GM04504 (cell line): ENCODE data around the gene GYPC.
A peak's percentile ranks its signal among the peaks of the same experiment; 100 is the strongest.
"Not testable (repeated sequence)": the region's sequence is repeated elsewhere in the genome, so short reads cannot be mapped to it uniquely, and the experiment has no call there.

ENCODE experiments used
- DNase-seq: peaks from one replicate; pipeline ENCODE4 v3.0.0-alpha.2; 2012; ENCODE audit warnings: low read depth

The GYPC gene, protein sequence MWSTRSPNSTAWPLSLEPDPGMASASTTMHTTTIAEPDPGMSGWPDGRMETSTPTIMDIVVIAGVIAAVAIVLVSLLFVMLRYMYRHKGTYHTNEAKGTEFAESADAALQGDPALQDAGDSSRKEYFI

DNA sequence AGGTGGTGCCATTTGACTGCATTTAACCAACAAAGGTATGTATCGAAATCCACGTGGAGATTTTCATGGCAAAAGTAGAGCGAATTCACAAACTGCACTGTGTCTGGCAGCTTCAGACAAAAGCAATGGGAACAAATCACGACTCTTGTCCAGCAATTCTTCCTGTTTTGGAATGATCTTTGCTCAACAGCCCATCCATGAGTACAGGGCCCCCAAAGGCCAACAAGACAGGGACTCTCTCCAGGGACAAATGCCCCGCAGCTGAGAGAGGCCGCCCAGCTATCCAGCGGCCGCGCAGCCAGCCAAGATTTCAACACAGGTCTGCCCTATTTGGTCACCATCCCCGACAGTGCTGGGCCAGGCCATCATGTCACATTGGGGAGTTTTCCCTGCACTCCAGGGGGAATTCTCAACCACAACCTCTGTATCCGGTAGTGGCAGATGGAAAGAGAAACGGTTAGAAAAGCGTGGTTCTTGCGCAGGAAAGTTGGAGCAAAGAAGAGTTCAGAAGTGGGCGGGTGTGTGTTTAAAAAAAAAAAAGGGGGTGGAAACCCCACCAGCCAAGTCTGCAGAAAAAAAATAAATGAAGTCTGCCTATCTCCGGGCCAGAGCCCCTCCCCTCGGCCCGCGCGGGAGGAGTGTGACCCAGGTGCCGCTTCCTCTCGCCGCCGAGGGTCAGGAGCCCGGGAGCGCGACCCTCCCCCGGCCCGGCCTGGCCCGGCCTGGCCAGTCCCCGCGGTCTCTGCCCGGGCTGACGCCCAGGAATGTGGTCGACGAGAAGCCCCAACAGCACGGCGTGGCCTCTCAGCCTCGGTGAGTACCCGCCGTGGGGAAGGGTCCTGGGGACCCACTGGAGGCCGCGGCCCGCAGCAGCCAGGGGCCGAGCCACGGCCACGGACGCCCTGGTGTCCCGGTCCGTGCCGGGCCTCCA is at the start of gene GYPC:
Gene GYPC (plus strand): TSS at position 659 of the 931 bp plus-strand sequence. CDS start 106 bp downstream, at position 765.
- peak; percentile 56 for DNase-seq

DNA sequence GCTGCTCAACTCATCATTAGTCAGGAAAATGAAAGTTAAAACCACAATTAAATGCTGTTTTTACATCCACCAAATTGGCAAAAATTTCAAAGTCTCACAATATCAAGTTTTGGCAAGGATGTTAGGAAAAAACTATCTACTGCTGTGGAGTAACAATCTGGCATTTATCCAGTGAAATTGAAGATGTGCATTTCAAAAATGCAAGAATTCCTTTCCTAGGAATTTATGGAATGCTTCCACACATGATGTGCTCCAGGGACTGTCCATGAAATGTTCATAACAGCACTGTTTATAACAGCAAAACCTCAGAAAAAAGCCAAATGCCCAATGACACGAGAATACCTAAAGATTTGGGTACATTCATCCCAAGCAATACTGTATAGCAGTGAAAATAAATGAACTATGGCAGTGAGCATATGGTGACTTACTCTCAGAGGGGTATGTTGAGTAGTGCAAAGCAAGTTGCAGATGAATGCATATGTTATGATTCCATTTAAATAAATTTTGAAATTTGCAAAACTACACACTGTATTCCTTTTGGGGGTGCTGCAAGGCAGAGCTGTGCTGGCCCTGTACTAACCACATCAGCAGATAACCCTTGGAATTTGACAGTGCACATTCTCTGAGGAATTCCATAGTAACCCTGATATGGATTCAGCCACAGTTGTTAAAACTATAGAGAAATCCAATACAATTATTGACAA is 41.3 kb upstream of the GYPC start:
- peak; percentile 17 for DNase-seq

DNA sequence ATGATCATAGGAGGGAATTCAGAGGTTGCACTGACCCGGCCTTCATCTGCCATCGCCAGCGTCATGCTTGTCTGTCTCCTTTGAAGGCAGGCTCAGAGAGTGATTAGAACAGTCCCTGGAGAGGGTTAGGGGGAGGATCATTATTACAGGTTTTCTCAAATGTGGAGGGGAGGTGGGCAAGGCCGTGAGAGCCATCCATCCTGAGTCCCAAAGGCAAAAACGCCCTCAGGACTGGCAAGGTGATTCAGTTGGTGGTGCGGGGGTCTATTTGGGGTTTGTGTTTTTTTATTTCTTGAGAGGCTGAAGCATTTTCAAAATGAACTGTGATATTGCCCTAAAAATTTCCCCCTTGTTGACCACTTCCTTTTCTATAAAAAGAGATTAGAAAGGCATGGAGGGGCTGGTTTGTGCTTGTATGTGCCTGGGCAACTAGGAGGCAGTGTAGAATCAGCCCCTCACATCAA is 39.3 kb upstream of the GYPC start:
- DNase-seq = no peak

DNA sequence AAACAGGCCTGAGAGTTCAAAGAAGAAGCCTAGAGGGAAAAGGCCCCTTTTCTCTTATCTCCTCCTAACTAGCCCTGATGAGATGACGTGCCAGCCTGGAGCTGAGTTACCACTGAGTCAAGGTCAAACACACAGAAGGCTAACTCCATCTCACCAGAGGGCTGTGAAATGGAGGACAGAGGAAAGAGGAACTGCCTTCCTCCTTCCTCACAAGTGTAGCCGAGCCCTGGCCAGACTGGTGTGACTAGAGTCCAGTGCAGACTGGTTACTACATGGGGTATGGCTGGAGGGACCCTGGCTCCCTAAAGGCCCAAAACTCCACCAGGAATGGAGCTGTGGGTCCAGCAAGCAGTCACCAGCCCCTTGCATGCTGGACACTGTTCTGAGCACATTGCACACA is 35.7 kb upstream of the GYPC start:
- no peak for DNase-seq

DNA sequence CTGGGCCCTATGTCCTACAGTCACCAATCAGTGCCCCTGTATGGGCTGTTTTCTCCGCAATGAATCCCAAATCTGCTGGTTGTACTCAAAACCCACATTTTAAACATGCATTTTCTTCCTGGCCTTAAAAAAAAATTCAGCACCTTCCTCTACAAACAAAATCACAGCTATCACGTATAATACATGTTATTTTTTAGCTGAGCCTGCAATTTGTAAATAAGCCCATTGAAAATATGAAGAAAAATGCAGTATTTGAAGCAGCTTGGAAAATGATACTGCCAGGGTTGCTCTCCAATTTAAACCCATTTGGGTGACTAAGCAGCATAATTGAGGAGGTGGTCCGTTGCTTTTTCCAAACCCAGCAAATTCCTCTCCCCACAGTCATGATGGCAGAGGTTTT is 33.0 kb upstream of the GYPC start:
- no peak for DNase-seq

DNA sequence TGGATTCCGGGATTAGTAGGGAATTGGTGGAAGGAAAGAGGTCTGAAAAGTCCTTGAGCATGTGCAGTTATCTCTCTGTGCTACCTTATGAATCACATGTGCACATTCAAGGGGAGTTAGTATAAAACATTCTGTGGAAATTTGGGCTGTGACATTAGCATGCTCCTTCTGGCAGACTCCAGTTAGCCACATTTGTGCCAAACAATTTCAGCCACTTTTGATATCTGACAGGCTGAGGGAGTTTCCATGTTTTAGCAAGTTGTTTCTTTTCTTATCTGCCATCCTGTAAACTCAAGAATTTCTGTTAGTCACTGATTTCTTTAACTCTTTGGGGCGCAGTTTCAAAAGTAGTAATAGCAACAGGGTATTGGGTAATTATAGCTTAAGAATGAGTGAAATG is 28.3 kb upstream of the GYPC start:
- DNase-seq = no peak

DNA sequence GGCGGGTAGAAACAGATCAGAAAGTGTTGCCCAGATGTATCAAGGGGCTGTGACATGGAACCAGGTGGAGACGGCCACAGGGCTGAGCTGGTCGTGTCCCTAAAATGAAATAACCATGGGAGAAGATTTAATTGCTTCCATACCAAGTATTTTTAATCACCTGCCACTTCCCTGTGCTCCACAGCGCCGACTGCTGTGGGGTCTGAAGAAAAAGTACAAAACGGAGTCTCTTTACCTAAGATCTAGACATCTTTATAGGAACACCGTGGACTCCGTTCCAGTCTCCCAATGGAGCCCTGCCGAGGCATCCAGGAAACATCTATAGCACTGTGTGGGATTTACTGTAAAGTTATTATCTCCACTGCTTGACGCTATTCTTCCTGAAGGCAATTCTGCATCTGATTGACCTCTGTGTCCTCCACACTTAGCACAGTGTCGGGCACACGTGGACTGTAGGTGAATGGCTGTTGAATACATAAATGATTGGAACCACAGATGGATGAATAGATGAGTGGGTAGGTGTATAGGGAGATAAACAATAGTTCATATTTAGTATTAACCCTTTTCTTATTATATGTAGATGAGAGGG is 21.6 kb upstream of the GYPC start:
- DNase-seq = no peak

DNA sequence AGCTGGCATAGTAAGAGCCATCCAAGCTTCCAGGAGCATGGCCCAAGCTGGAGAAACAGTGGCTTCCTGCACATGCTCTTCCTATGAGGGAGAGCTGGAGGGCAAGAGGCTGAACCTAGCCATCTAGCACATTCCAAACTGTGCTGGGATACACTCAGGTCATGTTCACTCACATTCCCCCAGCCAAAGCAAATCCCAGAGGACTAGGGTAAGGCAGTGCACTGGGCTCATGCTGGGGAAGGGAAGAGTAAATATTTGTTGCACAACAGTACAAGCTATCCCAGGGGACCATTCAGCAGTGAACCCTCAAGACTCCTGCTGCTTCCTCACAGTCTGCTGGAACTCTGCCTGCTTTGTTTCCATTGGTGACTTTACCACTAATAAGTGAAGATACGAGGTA is 20.7 kb upstream of the GYPC start:
- DNase-seq = peak; percentile 16

DNA sequence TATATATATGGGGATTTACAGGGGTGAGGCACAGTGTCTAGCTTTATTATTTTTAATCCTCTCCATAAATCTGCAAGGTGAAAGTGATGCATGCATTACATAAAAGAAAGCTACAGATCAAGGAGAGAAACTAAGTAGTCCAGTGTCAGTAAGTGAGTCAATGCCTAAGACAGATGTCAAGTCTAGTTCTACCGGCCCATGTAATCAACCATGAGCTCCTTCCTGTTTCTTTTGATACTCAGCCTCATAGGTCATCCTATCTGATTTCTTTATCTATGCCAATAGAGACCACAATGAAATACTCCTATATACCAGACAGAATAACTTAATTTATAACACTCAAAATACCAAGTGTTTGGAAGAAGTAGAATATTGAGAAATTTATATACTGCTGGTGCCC is 20.2 kb upstream of the GYPC start:
- DNase-seq = no peak

DNA sequence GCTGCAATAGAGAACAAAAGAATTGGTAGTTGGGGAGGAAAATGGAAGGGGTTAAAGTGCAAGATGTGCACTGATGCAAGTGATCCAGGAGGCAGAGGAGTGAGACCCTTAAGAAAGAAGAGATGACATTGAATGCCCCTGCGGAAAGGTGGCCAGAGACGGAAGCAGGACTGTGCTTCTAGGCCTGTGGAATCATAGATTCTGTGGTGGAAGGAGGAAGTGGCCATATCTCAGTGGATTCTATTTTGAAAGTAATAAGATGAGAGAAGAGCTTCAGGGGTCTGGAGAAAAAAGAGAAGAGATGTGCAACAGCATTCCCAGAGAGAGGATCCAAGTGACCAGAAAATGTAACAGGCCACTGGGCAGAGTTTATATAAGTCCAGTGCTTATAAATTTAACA is 18.6 kb upstream of the GYPC start:
- no peak for DNase-seq

DNA sequence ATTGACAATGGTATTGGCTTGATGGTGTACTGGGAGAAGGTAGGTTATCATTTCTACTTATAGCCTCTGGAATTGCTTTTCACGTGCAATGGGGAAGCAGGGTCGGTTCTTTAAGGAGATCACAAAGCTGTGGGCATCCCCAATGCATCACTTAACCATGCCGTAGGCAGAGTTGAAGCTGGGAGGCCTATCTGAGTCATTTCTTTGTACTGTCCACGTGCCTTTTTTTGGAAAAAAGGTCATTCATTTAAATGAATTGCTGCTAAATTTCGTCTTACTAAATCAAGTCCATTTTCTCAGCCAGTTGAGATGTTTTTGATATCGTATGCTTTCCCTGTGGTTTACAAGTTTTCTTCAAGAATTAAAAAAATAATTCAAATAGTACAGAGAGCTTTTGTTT is 17.2 kb upstream of the GYPC start:
- no peak for DNase-seq

DNA sequence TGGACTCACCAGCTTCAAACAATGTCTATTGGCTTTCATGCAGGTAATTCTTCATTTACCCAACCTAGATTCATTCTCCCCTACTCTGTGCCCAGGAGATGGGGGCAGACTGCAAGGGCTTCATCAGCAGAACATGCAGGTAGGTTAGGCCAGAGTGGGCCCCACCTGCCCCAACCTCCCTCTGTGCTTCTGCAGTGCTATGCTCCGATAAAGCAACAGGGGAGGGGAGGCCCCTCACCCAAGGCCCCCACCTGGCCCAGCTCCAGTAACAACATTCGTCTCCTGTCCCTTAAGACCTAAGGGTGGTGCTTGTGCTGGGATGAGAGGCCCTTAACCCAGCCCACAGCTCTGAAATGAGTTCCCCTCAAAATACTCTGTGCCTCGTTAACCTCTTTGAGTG is 16.7 kb upstream of the GYPC start:
- DNase-seq = no peak

DNA sequence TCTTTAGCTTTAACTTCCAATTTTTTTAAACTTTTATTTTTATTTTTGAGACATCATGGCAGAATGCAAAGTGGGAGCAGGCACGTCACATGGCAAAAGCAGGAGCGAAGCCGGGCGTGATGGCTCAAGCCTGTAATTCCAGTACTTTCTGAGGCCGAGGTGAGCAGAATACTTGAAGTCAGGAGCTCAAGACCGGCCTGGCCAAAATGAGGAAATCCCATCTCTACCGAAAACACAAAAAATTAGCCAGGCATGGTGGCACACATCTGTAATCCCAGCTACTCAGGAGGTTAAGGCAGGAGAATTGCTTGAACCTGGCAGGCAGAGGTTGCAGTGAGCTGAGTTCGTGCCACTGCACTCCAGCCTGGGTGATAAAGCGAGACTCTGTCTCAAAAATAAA is 14.7 kb upstream of the GYPC start:
- DNase-seq = not testable (repeated sequence)

DNA sequence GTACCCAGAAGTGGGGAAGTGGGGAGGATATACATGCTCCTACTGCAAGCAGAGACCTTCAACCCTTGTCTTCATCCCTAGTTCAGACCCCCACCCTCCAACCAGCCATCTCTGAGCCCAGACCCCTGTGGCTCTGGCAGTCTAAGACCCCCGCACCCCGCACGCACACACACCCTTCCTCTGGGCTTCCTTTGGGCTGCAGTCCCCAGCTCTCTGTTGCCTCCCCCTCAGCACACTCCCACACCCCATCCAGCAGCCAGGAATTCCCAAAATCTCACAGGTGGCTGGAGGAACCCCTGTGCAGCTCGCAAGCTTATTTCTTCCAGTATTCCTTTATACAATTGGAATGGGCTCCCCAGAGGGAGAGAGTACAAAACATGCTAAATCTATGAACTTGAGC is 13.9 kb upstream of the GYPC start:
- DNase-seq = no peak

DNA sequence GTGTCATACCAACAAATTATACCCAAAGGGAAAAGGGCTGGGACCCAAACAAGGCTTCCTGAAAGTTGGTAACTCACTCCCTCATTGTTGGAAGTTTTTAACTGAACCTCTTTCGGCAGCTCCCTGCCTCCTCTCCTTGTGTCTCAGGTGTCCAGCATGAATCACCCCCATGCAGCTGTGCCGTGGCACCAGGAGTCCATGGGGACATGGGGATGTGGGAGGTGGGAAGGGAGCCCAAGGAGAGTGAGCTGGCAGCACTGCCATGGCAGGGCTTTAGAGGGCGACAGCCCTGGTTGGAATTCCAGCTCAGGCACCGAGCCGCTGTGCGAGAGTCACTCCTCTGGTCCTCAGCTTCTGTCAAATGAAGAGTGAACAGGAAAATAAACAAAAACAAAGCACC is 12.5 kb upstream of the GYPC start:
- DNase-seq = no peak

DNA sequence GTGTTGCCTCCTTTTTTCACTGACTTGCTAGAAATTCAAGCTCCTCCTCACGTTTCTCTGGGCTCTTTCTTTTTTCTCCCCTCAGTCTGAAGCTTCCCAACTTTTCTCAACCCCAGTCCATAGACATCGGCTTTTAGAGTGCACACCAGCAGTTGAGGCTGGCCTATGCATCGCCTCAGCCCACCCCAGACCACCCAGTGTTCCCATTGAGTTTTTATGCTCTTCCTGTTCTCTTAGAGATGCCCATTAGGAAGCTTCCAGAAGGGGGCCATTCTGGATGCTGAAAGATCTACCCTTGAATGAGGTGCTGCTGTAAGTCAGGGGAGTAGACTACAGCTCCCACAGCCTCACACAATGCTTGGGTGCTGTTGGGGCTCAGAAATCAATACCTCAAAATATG is 12.0 kb upstream of the GYPC start:
- DNase-seq = no peak

DNA sequence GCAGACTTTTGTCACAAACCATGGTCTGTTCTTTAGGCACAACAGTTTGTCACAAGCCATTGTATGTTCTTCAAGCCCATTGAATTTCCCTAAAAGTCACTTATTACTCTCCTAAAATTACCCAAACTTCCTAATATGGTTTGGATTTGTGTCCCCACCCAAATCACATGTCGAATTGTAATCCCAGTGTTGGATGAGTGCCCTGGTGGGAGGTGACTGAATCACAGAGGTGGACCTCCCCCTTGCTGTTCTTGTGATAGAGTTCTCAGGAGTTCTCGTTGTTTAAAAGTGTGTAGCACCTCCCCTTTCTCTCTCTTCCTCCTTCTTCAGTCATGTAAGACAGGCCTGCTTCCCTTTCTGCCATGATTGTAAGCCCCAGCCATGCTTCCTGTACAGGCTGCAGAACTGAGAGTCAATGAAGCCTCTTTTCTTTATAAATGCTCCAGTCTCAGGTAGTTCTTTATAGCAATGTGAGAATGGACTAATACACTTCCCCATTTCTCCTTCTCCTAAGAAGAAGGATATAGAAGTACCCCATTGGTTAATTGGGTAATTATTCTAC is 11.2 kb upstream of the GYPC start:
- no peak for DNase-seq

DNA sequence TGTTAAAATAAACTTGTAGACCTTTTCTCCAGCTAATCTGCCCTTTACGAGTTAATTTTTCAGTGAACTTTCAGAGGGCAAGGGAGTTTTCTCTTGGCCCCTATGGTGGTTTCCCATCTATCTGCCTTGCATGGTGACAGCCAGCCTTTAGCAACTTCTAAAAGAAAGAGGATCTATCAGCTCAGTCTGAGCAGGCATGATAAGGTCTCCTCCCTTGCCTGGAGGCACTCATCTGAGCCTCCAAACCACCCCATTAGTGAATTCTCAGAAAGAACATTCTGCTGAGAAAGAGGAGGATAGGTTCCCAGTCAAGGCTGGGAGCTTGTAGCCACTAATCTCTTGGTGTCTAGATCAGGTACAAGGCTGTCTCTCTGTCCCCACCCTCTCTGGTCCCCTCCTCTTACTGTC is 10.7 kb upstream of the GYPC start:
- DNase-seq = no peak

DNA sequence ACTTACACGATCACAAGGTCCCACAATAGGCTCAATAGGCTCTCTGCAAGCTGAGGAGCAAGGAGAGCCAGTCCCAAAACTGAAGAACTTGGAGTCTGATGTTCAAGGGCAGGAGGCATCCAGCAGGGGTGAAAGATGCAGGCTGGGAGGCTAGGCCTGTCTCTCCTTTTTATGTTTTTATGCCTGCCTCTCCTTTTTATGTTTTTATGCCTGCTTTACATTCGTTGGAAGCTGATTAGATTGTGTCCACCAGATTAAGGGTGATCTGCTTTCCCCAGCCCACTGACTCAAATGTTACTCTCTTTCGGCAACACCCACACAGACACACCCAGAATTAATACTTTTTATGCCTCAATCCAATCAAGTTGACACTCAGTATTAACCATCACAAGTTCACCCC is 9.9 kb upstream of the GYPC start:
- no peak for DNase-seq

DNA sequence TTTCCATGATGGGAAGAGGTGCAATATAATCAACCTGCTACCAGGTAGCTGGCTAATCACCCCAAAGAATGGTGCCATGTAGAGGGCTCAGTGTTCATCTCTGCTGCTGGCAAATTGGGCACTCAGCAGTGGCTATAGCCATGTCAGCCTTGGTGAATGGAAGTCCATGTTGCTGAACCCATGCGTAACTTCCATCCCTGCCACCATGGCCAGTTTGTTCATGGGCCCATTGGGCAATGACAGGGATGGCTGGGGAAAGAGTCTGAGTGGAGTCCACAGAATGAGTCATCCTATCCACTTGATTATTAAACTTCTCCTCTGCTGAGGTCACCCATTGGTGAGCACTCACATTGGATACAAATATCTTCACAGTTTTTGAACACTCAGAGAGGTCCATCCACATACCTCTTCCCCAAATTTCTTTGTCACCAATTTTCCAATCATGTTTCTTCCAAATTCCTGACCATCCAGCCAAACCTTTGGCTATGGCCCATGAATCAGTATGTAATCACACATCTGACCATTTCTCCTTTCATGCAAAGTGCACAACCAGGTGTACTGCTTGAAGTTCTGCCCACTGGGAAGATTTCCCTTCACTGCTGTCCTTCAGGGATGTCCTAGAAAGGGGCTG is 8.1 kb upstream of the GYPC start:
- not testable (repeated sequence) for DNase-seq

DNA sequence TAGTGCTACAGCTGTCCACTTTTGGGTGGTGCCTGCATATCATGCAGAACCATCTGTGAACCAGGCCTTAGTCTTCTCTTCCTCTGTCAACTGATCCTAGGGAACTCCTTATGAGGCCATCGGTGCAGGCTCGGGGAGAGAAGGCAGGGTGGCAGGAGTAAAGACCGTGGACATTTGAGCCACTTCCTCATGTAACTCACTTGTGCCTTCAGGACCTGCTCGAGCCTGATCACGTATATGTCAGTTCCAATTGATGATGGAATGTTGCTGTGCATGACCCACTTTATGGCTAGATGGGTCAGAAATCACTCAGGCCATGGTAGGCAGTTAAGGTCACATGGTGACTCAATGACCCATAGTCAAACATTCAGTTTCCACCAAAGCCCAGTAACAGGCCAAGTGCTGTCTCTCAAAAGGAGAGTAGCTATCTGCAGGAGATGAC is 7.6 kb upstream of the GYPC start:
- not testable (repeated sequence) for DNase-seq

DNA sequence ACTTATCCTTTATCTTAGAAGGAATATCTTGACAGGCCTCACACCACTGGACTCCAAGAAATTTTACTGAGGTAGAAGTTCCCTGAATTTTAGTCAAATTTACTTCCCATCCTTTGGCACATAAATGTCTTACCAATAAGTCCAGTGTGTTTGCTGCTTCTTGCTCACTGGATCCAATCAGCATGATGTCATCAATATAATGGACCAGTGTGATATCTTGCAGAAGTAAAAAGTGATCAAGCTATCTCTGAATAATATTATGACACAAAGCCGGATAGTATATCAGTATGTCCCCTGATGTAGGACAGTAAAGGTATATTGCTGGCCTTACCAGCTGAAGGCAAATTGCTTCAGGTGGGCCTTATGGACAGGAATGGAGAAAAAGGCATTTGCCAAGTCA is 6.9 kb upstream of the GYPC start:
- no peak for DNase-seq
